NCI-H82 (cell line): Measurements from ENCODE around the gene PTGS1.
"Not testable (repeated sequence)": the region's sequence is repeated elsewhere in the genome, so short reads cannot be mapped to it uniquely, and the experiment has no call there.

Experiments used
- DNase-seq: peaks from one replicate; lab custom pipeline; 2025; lab: John Stamatoyannopoulos, UW

Gene PTGS1

DNA sequence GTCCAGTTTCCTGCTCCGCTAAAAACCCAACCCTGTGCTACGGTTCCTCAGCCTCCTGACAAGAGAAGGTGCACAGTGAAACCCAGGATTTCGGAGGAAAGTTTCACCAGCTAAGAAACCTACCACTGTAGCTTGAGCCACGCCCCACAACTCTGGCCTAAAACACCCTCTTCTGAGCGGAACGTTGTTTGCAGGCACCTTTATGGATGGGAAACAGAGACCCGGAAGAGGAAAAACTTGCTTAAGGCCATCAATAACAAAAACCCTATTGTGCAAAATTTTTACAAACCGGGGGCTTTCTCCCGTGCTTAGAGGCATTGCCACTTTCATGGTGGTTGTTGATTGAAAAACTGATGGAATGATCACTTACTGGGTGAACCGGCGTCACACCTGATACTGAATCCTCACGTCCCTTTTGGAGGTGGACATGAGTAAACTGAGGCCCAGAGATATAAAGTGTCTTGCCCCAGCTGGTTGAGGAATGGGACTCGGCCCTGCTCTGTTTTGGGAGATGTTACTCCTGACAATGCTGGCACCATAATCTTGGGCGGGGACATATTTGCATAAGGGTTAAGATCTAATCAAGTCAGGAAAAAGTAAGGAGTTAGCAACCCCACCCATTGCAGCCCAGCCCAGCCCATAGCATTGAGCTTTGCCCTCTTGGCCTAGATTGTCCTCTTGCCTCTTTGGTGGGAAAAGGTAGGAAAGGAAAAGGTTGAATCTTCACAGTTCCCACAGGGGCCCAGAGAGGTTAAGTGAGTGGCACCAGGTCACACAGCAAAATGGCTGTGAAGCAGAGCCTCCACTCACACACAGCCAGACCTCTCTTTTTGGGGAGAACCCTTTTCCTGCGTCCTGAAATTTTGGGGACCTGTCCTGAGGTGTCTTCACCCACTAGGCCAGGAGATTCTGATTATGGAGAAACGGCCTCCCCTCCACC is 23.2 kb upstream of the PTGS1 start:
- DNase-seq = no peak

DNA sequence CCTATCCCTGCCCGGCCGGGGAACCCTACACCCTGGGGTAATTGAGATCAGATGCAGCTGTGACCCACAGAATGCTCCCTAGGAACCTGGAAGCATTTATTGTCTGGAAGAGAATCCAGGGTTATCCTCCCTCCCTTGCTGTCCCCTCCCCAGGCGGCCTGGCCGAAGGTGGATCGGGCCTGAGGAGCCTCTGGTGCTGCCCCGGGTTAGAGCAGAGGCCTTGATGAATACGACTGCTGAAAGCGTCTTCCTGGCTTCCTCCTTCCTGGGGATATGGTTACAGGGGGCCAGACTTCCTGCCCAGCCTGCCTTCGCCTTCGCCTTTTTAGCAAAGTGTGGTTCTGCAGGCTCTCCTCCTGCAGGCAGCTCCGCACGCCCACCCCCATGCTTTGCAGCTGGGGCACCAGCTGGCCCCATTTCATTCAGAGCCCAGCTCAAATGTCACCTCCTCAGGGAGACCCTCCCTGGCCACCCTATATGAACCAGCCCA is 22.5 kb upstream of the PTGS1 start:
- DNase-seq = no peak

DNA sequence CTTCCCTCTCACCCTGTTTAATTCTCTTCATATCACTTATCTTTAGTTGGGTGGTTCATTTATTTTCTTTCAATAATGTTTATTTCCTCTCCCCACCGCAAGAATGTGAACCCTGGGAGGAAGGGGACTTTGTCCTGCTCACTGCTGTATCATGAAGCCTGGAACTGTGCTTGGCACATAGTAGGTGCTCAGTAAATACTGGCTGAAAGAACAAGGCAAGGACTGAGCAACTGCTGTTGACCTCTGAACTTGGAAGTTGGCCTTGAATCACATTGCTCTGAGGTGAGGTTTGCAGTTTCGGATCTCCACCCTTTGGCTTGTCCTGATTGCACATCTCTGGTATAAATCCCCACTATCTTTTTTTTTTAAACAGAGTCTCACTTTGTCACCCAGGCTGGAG is 22.0 kb upstream of the PTGS1 start:
- DNase-seq = no peak

DNA sequence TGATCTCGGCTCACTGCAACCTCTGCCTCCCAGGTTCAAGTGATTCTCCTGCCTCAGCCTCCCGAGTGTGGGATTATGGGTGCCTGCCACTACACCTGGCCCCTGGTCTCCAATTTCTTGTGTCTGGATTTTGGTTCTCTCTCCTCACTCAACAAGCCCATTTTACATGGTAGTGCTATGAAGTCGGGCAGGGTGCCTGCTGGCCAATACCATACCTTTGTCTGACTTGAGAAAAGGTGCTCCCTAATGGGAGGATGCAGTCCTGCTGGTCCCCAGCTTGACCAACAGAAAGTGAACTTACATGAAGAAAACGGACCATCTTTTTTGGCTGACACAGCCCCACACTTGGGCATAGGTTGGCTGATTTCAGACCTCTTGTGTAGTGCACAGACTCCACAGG is 21.6 kb upstream of the PTGS1 start:
- DNase-seq = no peak

DNA sequence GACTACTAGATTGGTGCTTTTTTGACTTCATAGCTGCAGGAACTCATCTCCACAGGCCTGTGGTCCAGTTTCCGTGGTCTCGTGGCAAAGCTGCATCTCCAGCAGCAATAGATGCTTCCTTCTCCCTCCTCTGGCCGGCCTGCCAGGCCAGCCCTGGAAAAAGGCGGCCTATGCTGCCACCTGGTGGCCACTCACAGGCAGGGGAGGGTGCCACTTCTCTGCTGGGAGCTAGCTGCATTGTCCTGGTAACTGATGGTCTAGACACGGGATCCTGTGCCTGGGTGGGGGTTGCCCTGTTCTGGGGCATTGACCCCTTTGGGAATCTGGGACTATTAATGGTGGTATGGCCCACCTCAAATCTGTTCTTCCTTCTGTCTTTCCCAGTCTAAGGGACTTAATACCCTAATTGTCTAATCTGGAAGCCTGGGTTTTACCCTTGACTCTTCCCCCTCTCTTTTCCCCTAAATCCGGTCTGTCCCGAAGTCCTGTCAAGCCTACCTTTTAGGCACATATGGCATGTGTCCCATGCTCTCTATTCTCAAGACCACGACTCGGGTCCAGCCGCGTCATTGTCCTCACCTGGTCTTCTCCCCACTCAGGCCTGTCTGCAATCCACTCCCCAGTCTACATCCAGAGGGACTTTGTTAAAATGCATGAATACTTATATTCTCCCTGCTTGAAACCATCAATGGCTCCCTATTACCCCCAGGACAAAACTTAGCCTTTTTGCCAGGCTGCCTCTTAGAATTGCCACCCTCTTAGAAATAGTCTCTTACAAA is 20.1 kb upstream of the PTGS1 start:
- DNase-seq = peak; percentile 81

DNA sequence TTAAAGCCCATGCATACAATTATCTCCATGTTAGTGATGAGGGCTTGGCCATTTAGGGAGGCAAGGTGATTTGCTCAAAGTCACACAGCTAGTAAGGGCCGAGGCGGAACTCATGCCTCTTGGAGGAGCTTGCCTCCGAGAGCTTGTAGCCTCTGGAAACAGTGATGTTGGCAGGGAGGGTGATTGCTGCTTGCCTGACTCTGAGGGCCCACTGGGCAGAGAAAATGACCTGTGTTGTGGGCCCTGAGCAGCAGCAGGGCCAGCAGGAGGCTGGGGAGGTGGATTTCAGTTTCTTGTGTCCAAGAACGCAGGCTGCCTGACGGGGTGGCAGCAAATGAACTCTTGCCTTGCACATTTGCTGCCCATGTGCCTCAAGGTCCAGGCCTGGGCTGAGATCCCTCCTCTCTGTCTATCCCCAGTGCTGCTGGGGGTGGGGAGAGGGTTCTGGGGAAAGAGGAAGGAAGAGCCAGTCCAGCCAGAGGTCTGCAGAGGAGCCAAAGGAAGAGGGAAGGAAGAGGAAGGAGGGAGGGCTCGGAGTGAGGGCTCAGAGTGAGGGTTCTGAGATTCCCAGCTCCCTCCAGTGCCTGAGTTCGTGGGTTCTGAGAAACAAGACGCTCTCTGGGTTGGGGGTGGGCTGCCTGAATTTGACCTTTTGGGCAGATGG is 16.2 kb upstream of the PTGS1 start:
- no peak for DNase-seq

DNA sequence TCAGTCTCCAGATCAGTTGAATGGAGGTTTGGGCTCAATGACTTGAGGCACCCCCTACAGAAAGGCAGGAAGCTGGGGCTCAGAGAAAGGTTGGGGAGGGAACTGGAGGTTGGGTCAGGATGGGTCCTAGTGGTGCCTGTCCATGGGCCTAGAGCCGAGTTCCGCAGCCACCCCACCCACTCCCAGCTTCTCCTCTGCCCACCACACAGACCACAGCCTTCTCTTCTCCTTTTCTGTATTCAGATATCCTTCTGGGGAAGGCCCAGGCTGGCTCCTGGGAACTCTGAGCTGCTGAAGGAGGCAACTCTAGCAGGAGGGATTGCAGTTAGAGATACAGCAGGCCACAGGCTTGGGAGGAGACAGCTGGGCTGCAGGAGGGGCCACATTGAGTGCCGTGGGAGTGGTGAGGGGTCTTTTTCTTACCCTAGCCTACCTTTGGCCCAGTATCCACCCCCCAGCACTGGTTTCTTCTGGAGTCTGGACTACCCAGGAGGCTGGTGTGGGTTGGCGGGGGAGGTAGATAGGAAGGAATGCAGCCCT is 15.4 kb upstream of the PTGS1 start:
- no peak for DNase-seq

DNA sequence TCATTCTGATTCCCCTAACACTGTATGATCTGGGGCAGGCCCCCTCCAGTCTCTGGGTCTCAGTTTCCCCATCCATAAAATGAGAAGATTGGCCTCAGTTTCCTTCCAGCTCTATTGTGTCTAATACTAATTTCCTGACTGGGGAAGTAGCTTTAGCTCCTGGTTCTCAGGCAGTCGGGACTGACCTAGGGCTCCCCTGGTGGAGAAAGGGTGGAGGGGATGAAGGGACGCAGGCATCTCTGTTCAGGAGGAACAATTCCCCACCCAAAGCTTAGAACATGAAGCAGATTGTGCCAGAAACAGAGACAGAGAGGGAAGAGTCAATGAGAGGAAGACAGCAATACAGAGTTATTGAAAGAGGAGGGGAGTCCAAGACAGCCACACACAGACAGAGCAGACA is 14.2 kb upstream of the PTGS1 start:
- DNase-seq = peak; percentile 28

DNA sequence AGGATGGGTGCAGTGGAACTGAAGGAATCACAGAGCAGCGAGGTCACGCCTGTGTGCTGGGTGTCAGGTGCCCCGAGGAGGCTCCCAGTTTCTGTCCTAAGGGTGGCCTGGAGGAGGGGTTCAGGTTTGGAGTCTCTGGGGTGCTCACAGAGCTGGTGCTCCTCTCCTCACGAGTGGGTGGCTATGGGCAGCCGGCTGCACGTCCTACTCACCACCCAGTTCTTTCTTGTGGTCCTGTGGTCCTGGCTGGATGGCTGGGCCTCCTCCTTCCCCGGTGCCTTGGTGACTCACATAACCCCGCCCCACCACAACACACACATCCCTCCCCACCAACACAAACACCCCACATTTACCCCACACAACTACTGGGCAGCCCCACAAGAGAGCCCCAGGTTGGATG is 9.9 kb upstream of the PTGS1 start:
- DNase-seq = no peak

DNA sequence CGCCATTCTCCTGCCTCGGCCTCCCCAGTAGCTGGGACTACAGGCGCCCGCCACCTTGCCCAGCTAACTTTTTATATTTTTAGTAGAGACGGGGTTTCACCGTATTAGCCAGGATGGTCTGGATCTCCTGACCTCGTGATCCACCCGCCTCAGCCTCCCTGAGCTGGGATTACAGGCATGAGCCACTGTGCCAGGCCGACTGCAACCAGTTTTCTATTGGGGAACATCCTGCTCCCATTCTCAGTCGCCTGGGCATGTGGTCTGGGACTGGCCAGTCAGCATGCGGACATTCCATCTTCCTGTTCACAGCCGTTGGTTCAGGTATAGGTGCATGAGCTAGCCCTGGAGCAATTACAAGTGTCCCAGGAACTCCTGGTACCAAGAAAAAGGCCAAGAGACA is 7.7 kb upstream of the PTGS1 start:
- not testable (repeated sequence) for DNase-seq

DNA sequence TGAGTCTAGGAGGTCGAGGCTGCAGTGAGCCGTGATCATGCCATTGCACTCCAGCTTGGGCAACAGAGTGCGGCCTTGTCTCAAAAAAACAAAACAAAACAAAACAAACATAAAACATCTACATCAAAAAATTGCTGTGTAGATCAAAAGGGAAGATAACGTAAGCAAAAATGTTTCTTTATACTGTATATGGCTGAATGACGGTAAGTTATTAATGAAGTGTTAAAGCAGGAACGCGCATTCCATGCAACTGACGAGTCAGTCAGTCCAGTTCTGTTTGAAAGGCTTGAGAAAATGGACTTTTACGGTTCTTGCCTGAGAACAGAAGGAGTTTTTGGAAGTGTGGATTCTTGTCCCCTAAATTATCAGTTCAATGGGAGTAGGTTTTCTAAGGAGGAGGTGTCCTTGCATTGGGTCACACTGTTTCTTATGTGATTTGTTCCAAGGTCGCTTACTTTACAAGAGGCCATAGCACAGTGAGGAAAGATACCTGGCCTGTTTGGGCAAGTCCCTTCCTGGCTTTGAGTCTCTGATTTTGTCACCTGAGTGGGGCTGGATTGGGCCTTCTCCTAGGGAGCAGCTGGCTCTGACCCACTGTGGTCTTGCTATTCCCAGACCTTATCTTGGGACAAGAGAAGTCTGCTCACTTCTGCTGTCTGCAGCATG is 6.6 kb upstream of the PTGS1 start:
- DNase-seq = no peak

DNA sequence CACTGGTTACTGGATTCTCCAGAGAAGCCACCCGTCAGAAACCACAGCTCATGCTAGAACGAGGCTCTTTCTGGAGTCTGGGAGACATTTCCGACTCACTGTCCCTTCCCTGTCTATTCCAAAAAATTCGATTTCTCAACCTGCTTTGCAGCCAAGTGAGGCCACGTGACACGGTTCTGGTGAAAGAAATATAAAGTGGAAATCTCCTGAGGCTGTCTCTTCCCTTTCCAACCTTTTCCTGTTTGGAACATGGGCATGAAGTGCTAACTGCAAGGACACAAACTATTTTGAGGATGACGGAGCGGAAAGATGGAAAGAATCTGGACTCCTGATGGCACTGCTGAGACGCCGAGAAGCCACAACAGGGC is 6.1 kb upstream of the PTGS1 start:
- no peak for DNase-seq

DNA sequence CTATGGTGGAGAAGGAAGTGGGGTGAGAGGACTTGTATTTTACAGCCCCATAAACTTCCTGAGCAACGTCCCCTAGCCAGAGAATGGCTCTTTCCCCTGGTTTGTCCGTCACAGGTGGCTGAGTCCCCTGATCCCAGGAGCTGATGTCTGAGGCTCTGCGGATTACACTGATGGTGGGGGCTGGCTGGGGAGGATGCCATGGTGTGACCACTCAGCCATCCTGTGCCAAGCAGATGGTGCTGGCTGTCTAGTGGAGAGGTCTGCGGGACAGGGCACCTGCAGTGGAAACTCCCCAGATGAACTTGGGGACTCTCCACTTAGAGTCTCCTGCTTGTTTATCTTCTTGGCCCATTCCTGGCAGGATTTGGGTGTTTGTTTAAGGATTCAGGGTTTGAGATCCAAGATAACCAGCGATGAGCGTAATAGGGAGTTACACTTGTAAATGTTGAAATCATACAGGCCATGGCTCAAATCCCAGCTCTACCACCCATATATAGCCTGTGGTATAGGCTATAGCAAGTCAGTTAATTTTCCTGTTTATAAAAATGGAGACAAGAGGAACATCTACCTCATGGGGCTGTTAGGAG is 4.7 kb upstream of the PTGS1 start:
- DNase-seq = peak; percentile 29

DNA sequence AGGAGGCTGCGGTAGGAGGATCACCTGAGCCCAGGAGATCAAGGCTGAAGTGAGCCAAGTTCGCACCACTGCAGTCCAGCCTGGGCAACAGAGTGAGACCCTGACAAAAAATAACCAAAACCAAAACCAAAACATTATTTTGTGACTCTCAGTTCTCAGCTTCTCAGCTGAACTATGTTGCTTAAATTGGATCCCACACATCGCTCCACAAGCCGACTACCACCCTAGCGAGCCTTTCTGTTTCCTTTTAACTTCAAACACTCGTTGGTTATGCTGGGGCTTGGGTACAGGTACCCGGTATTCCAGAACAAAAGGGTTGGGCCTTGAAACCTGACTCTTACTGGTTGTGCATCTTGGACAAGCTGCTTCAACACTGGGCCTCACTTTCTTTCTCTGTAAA is 3.8 kb upstream of the PTGS1 start:
- DNase-seq = no peak

DNA sequence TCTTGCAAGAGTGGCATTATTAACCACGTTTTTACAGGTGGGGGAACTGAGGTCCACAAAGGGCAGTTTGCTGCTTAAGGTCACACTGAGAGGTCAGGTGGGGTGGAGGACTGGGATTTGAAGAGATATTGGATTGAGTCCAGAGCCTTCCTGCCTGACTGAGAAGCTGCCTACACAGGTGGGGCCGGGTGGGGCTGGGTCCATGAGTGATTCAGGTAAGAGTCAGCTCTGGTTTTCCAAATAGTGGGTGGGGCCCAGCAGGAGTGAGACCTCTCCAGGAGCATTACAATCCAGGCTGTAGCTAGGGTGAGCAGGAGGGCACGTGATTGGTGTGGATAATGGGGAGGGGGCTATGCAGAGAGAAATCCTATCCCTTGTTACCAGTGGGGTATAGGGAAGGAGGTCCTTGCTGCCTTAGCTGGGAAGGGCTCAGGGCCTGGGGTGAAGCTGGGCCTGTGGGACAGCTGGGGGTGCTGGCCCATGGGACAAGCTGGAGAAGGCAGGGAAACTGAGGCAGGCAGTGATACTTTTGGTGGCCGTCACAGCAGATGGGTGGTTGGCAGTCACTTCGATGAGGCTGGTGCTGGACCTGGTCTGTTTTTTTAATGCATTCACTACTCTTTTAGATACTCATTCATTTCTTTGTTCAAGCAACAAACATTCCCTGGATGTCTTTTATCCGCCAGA is 2.9 kb upstream of the PTGS1 start:
- DNase-seq = no peak

DNA sequence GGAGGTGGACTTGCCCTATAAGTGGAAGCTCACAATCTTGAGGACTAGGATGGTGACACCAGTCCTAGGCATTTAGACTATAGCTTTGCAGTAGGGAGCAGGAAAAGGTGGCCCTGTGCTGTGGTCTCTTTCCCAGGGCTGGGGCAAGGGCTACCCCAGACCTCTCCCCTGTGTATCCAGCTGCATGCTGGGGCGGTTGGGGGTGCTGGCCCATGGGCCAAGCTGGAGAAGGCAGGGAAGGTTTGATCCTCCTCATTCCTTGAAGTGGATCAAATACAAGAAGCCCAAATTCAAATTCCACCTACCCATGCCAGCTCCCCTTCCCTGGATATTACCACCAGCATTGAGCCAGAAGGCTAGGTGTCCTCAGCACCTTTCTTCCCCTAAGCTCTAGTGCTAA is 2.2 kb upstream of the PTGS1 start:
- no peak for DNase-seq

DNA sequence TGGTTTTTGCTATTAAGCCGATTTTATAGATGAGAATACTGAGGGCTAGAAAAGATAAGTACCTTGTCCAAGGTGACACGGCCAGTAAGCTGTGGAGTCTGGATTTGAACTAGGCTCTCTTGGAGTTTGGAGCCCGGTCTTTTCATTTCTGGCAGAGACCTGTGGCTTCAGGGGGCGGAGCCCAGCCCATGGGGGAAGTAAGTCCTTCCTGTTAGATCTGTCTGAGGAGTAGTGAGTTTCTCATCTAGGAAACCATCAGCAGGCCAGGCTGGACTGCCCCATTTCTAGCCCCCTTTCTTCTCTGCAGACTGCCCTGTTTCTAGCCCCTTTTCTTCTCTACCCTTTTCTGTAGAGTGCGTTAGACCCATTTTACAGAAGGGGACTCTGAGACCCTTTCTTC is 521 bp upstream of the PTGS1 start:
- DNase-seq = peak; percentile 26

DNA sequence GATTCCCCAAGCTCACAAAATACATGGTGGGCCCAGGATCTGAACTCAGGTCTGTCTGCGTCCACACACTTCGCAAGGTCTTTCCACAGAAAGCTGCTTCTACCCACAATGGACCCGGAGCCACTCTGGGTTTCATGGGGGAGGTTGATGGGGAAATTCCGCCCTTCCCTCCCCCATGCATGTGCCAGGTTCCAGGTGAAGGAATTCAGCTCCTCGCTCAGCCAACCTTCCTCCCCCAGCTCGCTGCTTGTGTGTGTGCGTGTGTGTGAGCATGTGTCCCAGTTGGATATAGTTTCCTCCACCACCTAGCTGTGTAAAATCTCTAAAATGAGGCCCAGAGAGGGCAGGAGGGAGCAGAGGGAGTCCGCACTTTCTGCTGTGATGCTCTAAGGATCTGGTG is 1.0 kb downstream of the PTGS1 start:
- DNase-seq = no peak

DNA sequence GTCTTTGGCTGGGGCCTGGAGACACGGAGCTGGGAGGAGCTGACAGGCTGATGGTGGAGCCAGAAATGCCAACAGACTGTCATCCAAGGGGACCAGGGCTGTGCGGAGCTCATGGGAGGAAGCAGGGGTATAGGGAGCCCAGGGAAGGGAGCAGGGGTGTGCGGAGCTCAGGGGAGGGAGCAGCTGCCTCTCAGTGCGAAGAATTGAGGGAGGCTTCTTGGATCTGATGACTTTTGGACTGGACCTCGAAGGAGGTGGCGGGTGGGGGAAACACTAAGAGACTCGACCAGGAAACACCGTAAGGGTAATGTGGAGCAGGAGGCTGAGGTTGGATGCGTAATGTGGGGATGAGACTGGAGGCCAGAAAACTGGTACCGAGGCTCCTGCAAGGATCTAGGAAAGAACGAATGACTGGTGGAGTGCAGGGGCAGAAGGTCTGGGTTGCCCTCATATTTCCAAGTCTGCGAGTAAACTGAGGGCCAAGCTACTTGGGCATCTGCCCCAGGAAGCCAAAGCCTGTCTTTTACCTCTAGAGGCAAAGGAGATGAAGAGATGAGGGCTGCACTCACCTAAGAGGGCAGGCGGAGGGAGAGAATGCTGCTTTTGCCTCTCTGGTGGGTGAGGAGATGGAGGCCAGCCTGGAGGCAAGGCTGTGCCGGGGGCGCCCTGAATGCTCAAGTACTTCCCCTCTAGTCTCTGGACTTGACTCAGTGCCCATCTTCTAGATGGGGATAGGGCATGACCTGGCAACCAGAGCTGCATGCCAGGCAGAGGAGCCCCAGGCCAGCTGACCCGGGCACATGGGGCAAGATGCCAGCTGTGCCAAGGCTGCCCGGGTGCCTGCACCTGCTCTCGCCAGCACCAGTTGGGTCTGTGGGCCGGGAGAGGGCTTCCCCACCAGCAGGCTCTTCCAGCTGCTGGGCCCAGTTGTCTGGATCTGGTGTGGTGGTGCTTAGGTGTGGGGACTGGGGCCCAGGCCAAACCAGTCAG is 2.3 kb downstream of the PTGS1 start:
- no peak for DNase-seq
